GM21737 (cell line): Measurements from ENCODE around the gene XIRP1.

Experiments
- ATAC-seq: cut with Tn5 transposase; IDR thresholded peaks from one replicate; pipeline ENCODE4 v1.9.1; 2021; ENCODE audit warnings: mild to moderate bottlenecking, moderate library complexity; ENCODE audit not compliant: unreplicated experiment

Gene XIRP1

GRCh38 chr3:39209329-39209970, 17.1 kb upstream of the XIRP1 start:
- no peak for ATAC-seq

GRCh38 chr3:39208463-39209055, 16.2 kb upstream of the XIRP1 start:
- no peak for ATAC-seq

- no peak for ATAC-seq
Measured at GRCh38 chr3:39207361-39208186, 15.2 kb upstream of the XIRP1 start.

- ATAC-seq, result no peak
Measured at GRCh38 chr3:39205919-39206516, 13.6 kb upstream of the XIRP1 start.

- ATAC-seq, result no peak
Measured at GRCh38 chr3:39205131-39205530, 12.7 kb upstream of the XIRP1 start.

- ATAC-seq, result no peak
Measured at GRCh38 chr3:39203860-39204259, 11.5 kb upstream of the XIRP1 start.

GRCh38 chr3:39203402-39203801, 11.0 kb upstream of the XIRP1 start:
- no peak for ATAC-seq

GRCh38 chr3:39202094-39202493, 9.7 kb upstream of the XIRP1 start:
- ATAC-seq, result no peak

GRCh38 chr3:39196671-39197356, 4.4 kb upstream of the XIRP1 start:
- no peak for ATAC-seq

- ATAC-seq, result no peak
Measured at GRCh38 chr3:39196034-39196433, 3.6 kb upstream of the XIRP1 start.

- ATAC-seq, result no peak
Measured at GRCh38 chr3:39193391-39193790, 996 bp upstream of the XIRP1 start.

- no peak for ATAC-seq
Measured at GRCh38 chr3:39191773-39192172, 622 bp downstream of the XIRP1 start.

GRCh38 chr3:39191111-39191510, 1.3 kb downstream of the XIRP1 start:
- ATAC-seq, result no peak

- ATAC-seq, result no peak
Measured at GRCh38 chr3:39190281-39191025, 1.9 kb downstream of the XIRP1 start.

GRCh38 chr3:39189959-39190269, 2.5 kb downstream of the XIRP1 start:
- no peak for ATAC-seq

- no peak for ATAC-seq
Measured at GRCh38 chr3:39189150-39189958, 3.0 kb downstream of the XIRP1 start.

GRCh38 chr3:39188271-39189149, 3.9 kb downstream of the XIRP1 start:
- ATAC-seq, result no peak

GRCh38 chr3:39187372-39188155, 4.8 kb downstream of the XIRP1 start:
- ATAC-seq, result no peak
